ENCODE data around the gene FBLN5. TPM values are rescaled to one million over a fixed set of nuclear protein-coding genes. Genes with fewer than 3 reads are reported as not detected.

The FBLN5 gene
- total and polyA plus RNA-seq, 11 donors: 26.0 to 129 (median 40.3) TPM

DNA sequence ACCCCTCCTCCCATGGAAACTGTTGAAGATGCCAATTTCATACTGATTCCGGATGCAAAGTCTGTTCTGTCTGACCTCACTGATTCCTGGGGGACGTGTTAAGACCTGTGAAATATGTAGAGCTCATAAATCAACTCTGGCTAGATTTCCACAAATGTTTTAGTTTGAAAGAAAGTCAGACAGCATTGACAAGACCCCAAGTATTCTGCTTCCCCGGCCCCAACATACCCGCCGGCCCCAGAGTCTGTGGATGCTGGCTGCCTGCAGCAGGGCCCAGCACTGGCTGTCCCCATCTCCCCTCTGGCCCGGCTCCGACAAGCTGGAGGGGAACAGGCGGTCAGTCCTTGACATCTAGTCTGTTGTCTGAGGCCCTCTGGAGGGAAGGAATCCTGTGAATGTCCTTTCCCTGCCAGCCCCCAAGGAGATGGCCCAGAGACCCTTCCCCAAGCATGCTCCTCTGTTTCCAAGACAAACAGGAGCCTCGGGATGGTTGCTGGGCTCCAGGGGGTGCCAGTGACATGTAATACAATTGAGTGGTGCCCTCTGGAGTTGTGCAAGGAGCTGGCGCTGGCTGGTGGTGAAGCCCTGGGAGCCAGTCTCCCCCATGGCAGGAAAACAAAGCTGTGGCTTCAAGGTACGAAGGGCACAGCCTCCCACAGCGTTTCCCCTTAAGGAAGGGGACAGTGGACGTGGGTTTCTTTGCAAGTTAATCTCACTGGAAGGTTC, 22.3 kb downstream of the FBLN5 start:
- no peaks in the 10 kb centered on the region for H3K27me3 ChIP-seq
- ATAC-seq (peak in 2 of 4 donors; percentile 33 to 48), DNase-seq (peak in 1 of 5 donors; percentile 68)
- TF ChIP-seq, protein P1, sequence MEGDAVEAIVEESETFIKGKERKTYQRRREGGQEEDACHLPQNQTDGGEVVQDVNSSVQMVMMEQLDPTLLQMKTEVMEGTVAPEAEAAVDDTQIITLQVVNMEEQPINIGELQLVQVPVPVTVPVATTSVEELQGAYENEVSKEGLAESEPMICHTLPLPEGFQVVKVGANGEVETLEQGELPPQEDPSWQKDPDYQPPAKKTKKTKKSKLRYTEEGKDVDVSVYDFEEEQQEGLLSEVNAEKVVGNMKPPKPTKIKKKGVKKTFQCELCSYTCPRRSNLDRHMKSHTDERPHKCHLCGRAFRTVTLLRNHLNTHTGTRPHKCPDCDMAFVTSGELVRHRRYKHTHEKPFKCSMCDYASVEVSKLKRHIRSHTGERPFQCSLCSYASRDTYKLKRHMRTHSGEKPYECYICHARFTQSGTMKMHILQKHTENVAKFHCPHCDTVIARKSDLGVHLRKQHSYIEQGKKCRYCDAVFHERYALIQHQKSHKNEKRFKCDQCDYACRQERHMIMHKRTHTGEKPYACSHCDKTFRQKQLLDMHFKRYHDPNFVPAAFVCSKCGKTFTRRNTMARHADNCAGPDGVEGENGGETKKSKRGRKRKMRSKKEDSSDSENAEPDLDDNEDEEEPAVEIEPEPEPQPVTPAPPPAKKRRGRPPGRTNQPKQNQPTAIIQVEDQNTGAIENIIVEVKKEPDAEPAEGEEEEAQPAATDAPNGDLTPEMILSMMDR (IDR thresholded peaks at IDR 0.05): no peak
- TF ChIP-seq POLR2A (IDR thresholded peaks at IDR 0.05): no peak
- peak overlapping the region in 9 of 12 donors; percentile 4 to 68 (median 38) for H3K27ac ChIP-seq
- no peaks in the 10 kb centered on the region for H3K9me3 ChIP-seq
- H3K4me3 ChIP-seq: no peak overlapping the region
- peaks cover 0 to 68% (median 7%) of the 10 kb centered on the region in 12 donors for H3K4me1 ChIP-seq
- no peaks in the 10 kb centered on the region for H3K36me3 ChIP-seq
- intact Hi-C loops (cut with DNase I): no loop called here
- 42 to 48% (median 45%) methylated on average over 12 to 13 of the region's 13 CpGs for WGBS, 4 donors

DNA sequence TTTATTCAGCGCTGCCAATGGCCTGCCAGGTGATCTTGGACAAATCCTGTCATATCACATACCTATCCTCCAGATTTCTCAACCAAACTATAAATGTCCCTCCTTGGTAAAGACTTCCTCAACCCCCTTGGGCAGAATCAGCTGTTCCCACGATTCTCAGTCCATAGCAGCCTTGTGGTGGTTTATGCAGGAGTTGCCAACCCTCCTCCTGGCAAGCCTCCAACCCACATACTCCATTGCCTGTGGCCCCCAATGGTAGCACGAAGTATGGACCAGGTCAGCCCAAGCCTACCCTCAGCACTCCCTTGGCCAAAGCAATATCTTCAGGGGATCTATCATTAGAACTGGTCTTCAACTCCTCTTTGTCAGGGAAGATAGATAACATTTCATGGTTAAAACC, 27.0 kb downstream of the FBLN5 start:
- DNase-seq (no peak), ATAC-seq (no peak)
- TF ChIP-seq, protein P1 (IDR thresholded peaks at IDR 0.05): no peak
- TF ChIP-seq POLR2A (IDR thresholded peaks at IDR 0.05): no peak
- peaks cover 0 to 2% (median 0%) of the 10 kb centered on the region in 12 donors for H3K9me3 ChIP-seq
- 63 to 81% (median 71%) methylated on average over 3 of the region's 3 CpGs for WGBS, 4 donors
- no peak overlapping the region for H3K4me3 ChIP-seq
- peak overlapping the region in 5 of 12 donors; percentile 15 to 69 (median 30) for H3K27ac ChIP-seq
- H3K4me1 ChIP-seq: peaks cover 0 to 68% (median 5%) of the 10 kb centered on the region in 12 donors
- intact Hi-C loops (cut with DNase I): no loop called here
- H3K27me3 ChIP-seq: no peaks in the 10 kb centered on the region
- no peaks in the 10 kb centered on the region for H3K36me3 ChIP-seq

DNA sequence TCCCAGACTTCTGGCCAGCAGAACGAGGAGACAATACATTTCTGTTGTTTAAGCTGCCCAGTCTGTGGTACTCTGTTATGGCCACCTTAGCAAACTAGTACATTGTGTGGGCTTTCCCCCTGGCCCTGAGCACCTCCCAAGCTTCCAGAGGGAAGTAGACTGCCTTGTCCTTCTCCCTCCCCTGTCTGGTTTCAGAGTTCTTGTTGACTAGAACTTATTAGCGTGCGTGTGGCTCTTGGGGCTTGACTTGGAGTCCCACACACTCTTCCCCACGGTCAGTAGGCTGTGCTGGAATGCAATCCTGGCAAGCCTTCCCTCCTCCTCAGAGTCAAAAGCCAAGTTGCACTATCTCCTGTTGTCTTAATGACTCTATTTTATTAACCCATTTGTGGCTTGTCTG, 27.7 kb downstream of the FBLN5 start:
- DNase-seq (peak in 4 of 5 donors; percentile 41 to 65 (median 53)), ATAC-seq (peak; percentile 79 to 90 (median 87))
- H3K9me3 ChIP-seq: peaks cover 0 to 9% (median 0%) of the 10 kb centered on the region in 12 donors
- H3K4me1 ChIP-seq: peaks cover 0 to 60% (median 4%) of the 10 kb centered on the region in 12 donors
- WGBS, 4 donors: 25 to 45% (median 33%) methylated on average over 4 of the region's 4 CpGs
- H3K4me3 ChIP-seq: no peak overlapping the region
- no peaks in the 10 kb centered on the region for H3K36me3 ChIP-seq
- no peak for TF ChIP-seq POLR2A (IDR thresholded peaks at IDR 0.05)
- TF ChIP-seq, protein P1 (IDR thresholded peaks at IDR 0.05): no peak
- intact Hi-C loops (cut with DNase I): loop anchor here in 2 of 10 donors (10.0 kb wide), 1 partner anchor 595 kb away; no protein-coding TSS in a partner anchor
- H3K27me3 ChIP-seq: no peaks in the 10 kb centered on the region
- peak overlapping the region in 9 of 12 donors; percentile 30 to 81 (median 63) for H3K27ac ChIP-seq

DNA sequence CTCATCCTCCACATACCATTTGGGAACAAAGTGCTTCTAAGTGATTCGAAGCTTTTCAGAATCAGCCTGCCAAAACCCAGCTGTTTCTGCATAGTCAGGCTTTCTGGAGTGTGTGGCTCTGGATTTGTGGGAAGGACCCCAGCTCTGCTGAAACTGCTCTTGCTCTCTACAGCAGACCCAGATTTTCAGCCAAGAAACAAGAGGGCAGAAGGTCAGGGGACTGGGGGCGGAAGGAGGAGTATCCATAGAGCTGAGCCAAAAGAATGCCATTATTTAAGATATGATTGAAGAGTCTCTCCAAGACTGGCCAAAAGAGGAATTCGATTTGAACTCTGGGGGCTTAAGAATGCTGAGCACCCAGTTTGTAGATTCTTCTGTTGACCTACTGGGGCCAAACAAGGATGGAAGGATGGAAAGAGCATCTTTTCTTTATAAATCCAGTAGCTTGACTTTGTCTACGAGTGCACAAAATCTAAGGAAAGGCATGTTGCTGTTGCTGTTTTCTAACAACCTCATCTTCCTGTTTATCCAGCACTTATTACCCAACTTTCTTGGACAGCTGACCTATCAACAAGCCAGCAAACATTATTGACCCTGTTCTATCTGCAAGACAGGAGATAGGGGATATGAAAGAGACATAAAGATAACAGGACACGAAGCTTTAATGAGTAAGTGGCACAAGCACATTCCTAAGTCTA, 29.2 kb downstream of the FBLN5 start:
- Histone ChIP-seq H3K27ac (peak overlapping the region in 9 of 12 donors; percentile 22 to 81 (median 63)), H3K4me3 (no peak overlapping the region), H3K36me3 (no peaks in the 10 kb centered on the region), H3K9me3 (peaks cover 0 to 9% (median 0%) of the 10 kb centered on the region in 12 donors), H3K4me1 (peaks cover 0 to 55% (median 4%) of the 10 kb centered on the region in 12 donors), H3K27me3 (no peaks in the 10 kb centered on the region)
- ATAC-seq (peak in 2 of 4 donors; percentile 13 to 35), DNase-seq (no peak)
- WGBS, 4 donors: 63 to 68% (median 66%) methylated on average over 5 of the region's 5 CpGs
- TF ChIP-seq, protein P1 (IDR thresholded peaks at IDR 0.05): no peak
- TF ChIP-seq POLR2A (IDR thresholded peaks at IDR 0.05): no peak
- intact Hi-C loops (cut with DNase I): loop anchor here in 2 of 10 donors (10.0 kb wide), 1 partner anchor 594 kb away; no protein-coding TSS in a partner anchor
